HepG2 (cell line): Measurements from ENCODE around the gene HKDC1. TPM values are rescaled to one million over a fixed set of nuclear protein-coding genes. Genes with fewer than 3 reads are reported as not detected.

Source experiments
- JUND ChIP-seq: sonication (generic); formaldehyde crosslinking; IDR thresholded peaks from 2 replicates; pipeline ENCODE4 v1.8.0; 2022; ENCODE audit warnings: mild to moderate bottlenecking, missing genetic modification reagents
- MAFG ChIP-seq: sonication (generic); formaldehyde crosslinking; IDR thresholded peaks from 2 replicates; pipeline ENCODE4 v1.5.1; 2020; ENCODE audit warnings: mild to moderate bottlenecking, missing genetic modification reagents
- NFAT5 ChIP-seq: sonication (generic); formaldehyde crosslinking; IDR thresholded peaks from 2 replicates; pipeline ENCODE4 v1.4.0; 2020; ENCODE audit warnings: missing genetic modification reagents
- NFYB ChIP-seq: sonication (generic); formaldehyde crosslinking; IDR thresholded peaks from 2 replicates; pipeline ENCODE4 v1.4.0; 2020; ENCODE audit warnings: missing genetic modification reagents
- PHF20 ChIP-seq: sonication (generic); formaldehyde crosslinking; IDR thresholded peaks from 2 replicates; pipeline ENCODE4 v1.5.0; 2020; ENCODE audit warnings: mild to moderate bottlenecking, missing genetic modification reagents
- SAP130 ChIP-seq: IDR thresholded peaks from 2 replicates; pipeline ENCODE4 v1.6.1; 2016; ENCODE audit warnings: low read depth
- STAT6 ChIP-seq: sonication (generic); formaldehyde crosslinking; IDR thresholded peaks from 2 replicates; pipeline ENCODE4 v1.4.0; 2020; ENCODE audit warnings: missing genetic modification reagents, mild to moderate bottlenecking, borderline replicate concordance
- THRA ChIP-seq: sonication (generic); formaldehyde crosslinking; IDR thresholded peaks from 2 replicates; pipeline ENCODE4 v1.4.0; 2020; ENCODE audit warnings: missing genetic modification reagents, borderline replicate concordance
- YY1 ChIP-seq: IDR thresholded peaks from 2 replicates; pipeline ENCODE4 v1.6.1; 2011; ENCODE audit warnings: low read length, low read depth, moderate library complexity, mild to moderate bottlenecking; ENCODE audit not compliant: insufficient read depth, insufficient replicate concordance
- ZBTB25 ChIP-seq: IDR thresholded peaks from 2 replicates; pipeline ENCODE4 v1.6.1; 2018; ENCODE audit warnings: missing genetic modification reagents
- ZNF235 ChIP-seq: sonication (generic); formaldehyde crosslinking; IDR thresholded peaks from 2 replicates; pipeline ENCODE4 v1.8.1; 2023; ENCODE audit warnings: mild to moderate bottlenecking, missing genetic modification reagents, borderline replicate concordance
- ZNF512B ChIP-seq: sonication (generic); formaldehyde crosslinking; IDR thresholded peaks from 2 replicates; pipeline ENCODE4 v1.5.1; 2020; ENCODE audit warnings: missing genetic modification reagents, mild to moderate bottlenecking, borderline replicate concordance
- polyA plus RNA-seq, 8 experiments: library from polyadenylated mRNA; depleted of rRNA in 3 of 8; stranded (reverse) in 7 of 8; unstranded in 1 of 8; fragments of >200 nt; fragmentation: Illumina TruSeq in 4 of 8; extraction: Trizol in 4 of 8; gene quantifications; 2 replicates each; pipeline versions ENCODE4 v1.2.1 to v1.2.3, GENCODE V29; 2011 to 2016; ENCODE audit warnings: low read depth in 4 of 8, missing spikeins in 1 of 8, mixed read lengths in 1 of 8; ENCODE audit not compliant: insufficient read depth in 1 of 8
- total RNA-seq, 5 experiments: library from RNA; depleted of rRNA; stranded (reverse); fragments of >200 nt; fragmentation: Illumina TruSeq; extraction: Trizol; gene quantifications; 2 replicates each; pipeline ENCODE4 v1.2.3, GENCODE V29; 2016; ENCODE audit warnings: low read depth in 1 of 5

Gene HKDC1
- total and polyA plus RNA-seq, 2 of the 13 experiments (the other 11 are each of a cell fraction or from before 2014, with no cell fraction given): 8.1 to 12.4 TPM

GRCh38 chr10:69222157-69223027 lies 2.3 kb downstream of the HKDC1 start (continued):
- TF ChIP-seq STAT6 (CRISPR knock-in tag) (no peak), JUND (CRISPR knock-in tag) (no peak), PHF20 (CRISPR knock-in tag) (no peak), ZNF235 (CRISPR knock-in tag) (no peak), NFYB (0 out of 2 replicates have a peak, but pooled peaks have one; percentile 10), THRA (no peak), YY1 (peak; percentile 16), ZNF512B (CRISPR knock-in tag) (peak; percentile 66; the same call in 1 of the 2 replicates), NFAT5 (CRISPR knock-in tag) (no peak), MAFG (CRISPR knock-in tag) (0 out of 2 replicates have a peak, but pooled peaks have one; percentile 34), SAP130 (CRISPR knock-in tag) (peak; percentile 92), ZBTB25 (CRISPR knock-in tag) (no peak)
